Parathyroid adenoma (tissue), 2 donors: ENCODE data around the gene TMEM30A.

ENCODE experiments used
- H2AFZ ChIP-seq: fragments of 300-600 bp; sonication (generic); one replicate; pipeline ENCODE4 v1.7.0; 2017; ENCODE audit warnings: antibody characterized with exemption, mild to moderate bottlenecking
- H3K27ac ChIP-seq: fragments of 300-600 bp; sonication (generic); one replicate; pipeline ENCODE4 v1.7.0; 2017
- H3K27me3 ChIP-seq: fragments of 300-600 bp; sonication (generic); one replicate; pipeline ENCODE4 v1.7.0; 2017; ENCODE audit warnings: low read length; ENCODE audit not compliant: control insufficient read depth, insufficient read depth
- H3K36me3 ChIP-seq: fragments of 300-600 bp; sonication (generic); one replicate; pipeline ENCODE4 v1.7.0; 2017; ENCODE audit warnings: low read length; ENCODE audit not compliant: control insufficient read depth, insufficient read depth
- H3K4me1 ChIP-seq: fragments of 300-600 bp; sonication (generic); one replicate; pipeline ENCODE4 v1.7.0; 2017; ENCODE audit warnings: control low read depth
- H3K4me2 ChIP-seq: fragments of 300-600 bp; sonication (generic); one replicate; pipeline ENCODE4 v1.7.0; 2017; ENCODE audit warnings: low read length
- H3K4me3 ChIP-seq: fragments of 300-600 bp; sonication (generic); one replicate; pipeline ENCODE4 v1.7.0; 2017; ENCODE audit warnings: low read depth, low read length
- H3K79me2 ChIP-seq: fragments of 300-600 bp; sonication (generic); one replicate; pipeline ENCODE4 v1.7.0; 2017; ENCODE audit warnings: control low read depth
- H3K9ac ChIP-seq: fragments of 300-600 bp; sonication (generic); one replicate; pipeline ENCODE4 v1.7.0; 2017; ENCODE audit warnings: mild to moderate bottlenecking
- H3K9me3 ChIP-seq: fragments of 300-600 bp; sonication (generic); one replicate; pipeline ENCODE4 v1.7.0; 2017; ENCODE audit warnings: low read length; ENCODE audit not compliant: control insufficient read depth
- CTCF ChIP-seq: fragments of 300-600 bp; sonication (generic); IDR thresholded peaks from one replicate; pipeline ENCODE4 v1.7.0; 2017; ENCODE audit warnings: antibody characterized with exemption, mild to moderate bottlenecking
- donor health status: primary hyperparathyroidism.

TMEM30A gene

GRCh38 chr6:75233092-75233615, 51.4 kb downstream of the TMEM30A start:
- H3K27me3 ChIP-seq: no peaks in the 10 kb centered on the region
- no peak overlapping the region for H3K9ac ChIP-seq
- H3K9me3 ChIP-seq: no peaks in the 10 kb centered on the region
- no peaks in the 10 kb centered on the region for H3K4me1 ChIP-seq
- no peak overlapping the region for H2AFZ ChIP-seq
- no peak overlapping the region for H3K4me3 ChIP-seq
- no peaks in the 10 kb centered on the region for H3K79me2 ChIP-seq
- no peak overlapping the region for H3K4me2 ChIP-seq
- TF ChIP-seq CTCF: no peak
- no peak overlapping the region for H3K27ac ChIP-seq
- H3K36me3 ChIP-seq: no peaks in the 10 kb centered on the region

GRCh38 chr6:75230484-75231325, 53.9 kb downstream of the TMEM30A start:
- no peak overlapping the region for H3K4me3 ChIP-seq

GRCh38 chr6:75224303-75224926, 60.2 kb downstream of the TMEM30A start:
- Histone ChIP-seq H3K79me2 (no peaks in the 10 kb centered on the region), H3K4me1 (no peaks in the 10 kb centered on the region), H3K27ac (no peak overlapping the region), H3K4me3 (no peak overlapping the region), H3K27me3 (no peaks in the 10 kb centered on the region), H3K9ac (no peak overlapping the region), H3K36me3 (no peaks in the 10 kb centered on the region), H3K4me2 (no peak overlapping the region), H3K9me3 (no peaks in the 10 kb centered on the region), H2AFZ (no peak overlapping the region)
- no peak for TF ChIP-seq CTCF

More at GRCh38 chr6:75230484-75231325, 53.9 kb downstream of the TMEM30A start:
- Histone ChIP-seq H3K27me3 (no peaks in the 10 kb centered on the region), H3K79me2 (no peaks in the 10 kb centered on the region), H3K4me1 (no peaks in the 10 kb centered on the region), H3K4me2 (peak overlapping the region; percentile 37), H3K9me3 (no peaks in the 10 kb centered on the region), H3K9ac (no peak overlapping the region), H3K36me3 (no peaks in the 10 kb centered on the region), H3K27ac (no peak overlapping the region), H2AFZ (peak overlapping the region; percentile 58)
- TF ChIP-seq CTCF: peak; percentile 57

DNA sequence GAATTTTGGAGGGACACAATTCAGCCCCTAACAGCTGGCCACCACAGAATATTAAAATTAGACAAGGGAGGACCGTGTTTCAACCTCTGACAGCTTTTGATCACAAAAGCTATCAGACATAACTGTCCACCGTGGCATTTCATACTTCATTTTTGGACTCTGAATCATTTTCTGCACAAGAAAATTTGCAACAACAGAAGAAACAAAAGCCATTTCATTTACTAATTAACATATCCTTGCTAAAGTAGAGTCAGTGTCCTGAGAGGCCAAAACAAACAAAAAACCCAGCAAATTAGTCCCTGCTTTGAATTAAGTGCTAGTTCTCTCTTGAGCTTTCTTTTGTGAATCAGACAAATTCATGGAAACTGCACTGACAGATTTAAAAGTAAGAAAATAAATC, 61.2 kb downstream of the TMEM30A start:
- H2AFZ ChIP-seq: no peak overlapping the region
- H3K27me3 ChIP-seq: no peaks in the 10 kb centered on the region
- no peak overlapping the region for H3K4me2 ChIP-seq
- H3K4me1 ChIP-seq: no peaks in the 10 kb centered on the region
- H3K9ac ChIP-seq: no peak overlapping the region
- no peak overlapping the region for H3K27ac ChIP-seq
- no peak overlapping the region for H3K4me3 ChIP-seq
- no peak for TF ChIP-seq CTCF
- no peaks in the 10 kb centered on the region for H3K79me2 ChIP-seq
- H3K9me3 ChIP-seq: no peaks in the 10 kb centered on the region
- H3K36me3 ChIP-seq: no peaks in the 10 kb centered on the region
